GM18861 (cell line): ENCODE measurements around the gene DHRS7C.

Experiments used
- ATAC-seq: cut with Tn5 transposase; IDR thresholded peaks from one replicate; pipeline ENCODE4 v1.9.1; 2021; ENCODE audit not compliant: unreplicated experiment

DHRS7C gene

DNA sequence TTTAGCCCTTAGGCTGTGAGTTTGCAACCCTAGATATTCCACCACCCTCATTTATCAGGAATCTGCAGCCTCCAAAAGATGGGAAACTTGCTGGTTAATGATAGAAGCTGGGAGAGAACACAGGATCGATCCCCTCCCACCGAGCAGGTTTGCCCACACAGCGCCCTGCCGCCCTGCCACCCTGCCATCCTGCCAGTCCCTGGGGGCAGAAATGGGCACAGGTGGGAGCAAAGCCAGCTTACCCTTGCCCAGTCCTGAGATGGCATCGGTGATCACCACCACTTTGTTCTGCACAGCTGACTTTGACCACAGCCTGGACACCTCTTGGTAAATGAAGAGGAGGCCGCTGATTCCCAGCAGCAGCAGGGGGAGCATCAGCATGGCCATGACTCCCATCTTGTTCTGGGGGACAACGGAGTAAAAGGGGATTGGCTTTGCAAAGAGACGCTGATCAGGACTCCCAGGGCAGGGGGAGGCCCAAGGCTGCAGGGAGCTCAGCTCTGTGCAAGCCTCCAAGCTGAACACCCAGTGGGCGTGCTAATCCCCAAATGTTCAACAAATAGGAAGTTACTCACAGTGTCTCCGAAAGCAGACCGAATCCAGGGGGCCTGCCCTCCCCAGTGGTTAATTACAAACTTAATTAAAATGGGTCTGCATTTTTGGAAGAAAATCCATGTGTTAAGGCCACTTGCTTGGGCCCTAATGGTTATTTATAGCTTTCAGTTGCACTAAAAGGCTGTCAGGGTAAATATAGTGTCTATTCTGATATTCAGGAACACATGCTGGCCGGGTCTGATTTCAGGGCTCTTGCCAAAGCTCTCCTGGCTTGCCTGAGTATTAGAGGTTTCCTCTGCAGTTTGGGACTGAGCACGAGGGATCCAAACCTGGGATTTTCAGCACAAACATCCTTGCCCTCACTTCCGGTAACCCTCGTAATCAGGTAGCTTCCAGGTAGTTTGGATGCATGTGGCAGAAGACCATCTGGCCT is at the start of gene DHRS7C:
TSS of gene DHRS7C (minus strand) at position 704 of the 988 bp plus-strand sequence. CDS start at position 396, 308 bp downstream.
- no peak for ATAC-seq

- no peak for ATAC-seq
These were observed 48.0 kb upstream of the DHRS7C start for GRCh38 chr17:9839433-9839832.

DNA sequence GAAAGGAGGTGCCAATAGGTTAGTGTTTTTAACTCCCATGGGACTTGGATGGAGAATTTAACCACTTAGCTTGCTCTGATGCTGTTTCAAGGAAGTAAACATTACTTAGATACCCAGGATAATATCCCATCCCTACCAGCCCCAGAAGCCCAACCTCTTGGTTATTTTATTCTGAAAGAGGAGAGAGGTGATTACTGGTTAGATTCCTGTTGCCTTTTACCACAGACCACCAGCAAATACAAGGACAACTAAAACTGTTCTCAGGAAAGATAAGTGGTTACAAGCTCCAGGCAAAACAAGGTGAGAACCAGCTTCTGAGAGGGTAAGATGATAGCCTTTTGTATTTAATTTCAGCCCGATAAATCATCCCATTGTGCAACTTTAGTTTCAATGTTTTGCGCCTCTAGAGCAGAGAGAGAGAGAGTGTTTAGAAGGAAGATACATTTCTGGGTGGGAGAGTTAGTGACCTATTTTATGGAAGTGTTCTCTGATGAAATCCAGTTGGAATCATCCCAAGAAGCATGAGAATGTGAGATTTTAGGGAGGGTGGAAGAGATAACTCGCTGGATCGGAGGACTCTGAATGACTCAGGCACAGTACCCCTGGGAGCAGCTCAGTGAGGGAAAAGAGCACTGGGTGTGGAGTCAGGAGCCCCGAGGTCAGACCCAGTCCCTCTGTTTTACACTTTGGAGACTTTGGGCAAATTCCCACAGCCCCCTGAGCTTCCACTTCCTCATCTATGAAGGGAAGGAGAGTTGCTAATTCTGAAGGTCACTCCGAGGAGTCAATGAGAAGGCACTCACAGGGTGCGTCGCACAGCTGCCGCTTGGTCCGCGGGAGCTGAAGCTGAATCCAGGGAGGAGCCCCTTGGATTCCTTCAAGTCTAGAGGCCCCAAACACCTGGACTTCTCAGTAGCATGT is 46.4 kb upstream of the DHRS7C start:
- no peak for ATAC-seq

GRCh38 chr17:9833922-9834321 is 42.5 kb upstream of the DHRS7C start:
- no peak for ATAC-seq

- ATAC-seq: no peak
These were observed 39.3 kb upstream of the DHRS7C start for GRCh38 chr17:9830711-9831110.

GRCh38 chr17:9829343-9829742 is 38.0 kb upstream of the DHRS7C start:
- no peak for ATAC-seq

- ATAC-seq: no peak
These were observed 37.2 kb upstream of the DHRS7C start for GRCh38 chr17:9828296-9829295.

DNA sequence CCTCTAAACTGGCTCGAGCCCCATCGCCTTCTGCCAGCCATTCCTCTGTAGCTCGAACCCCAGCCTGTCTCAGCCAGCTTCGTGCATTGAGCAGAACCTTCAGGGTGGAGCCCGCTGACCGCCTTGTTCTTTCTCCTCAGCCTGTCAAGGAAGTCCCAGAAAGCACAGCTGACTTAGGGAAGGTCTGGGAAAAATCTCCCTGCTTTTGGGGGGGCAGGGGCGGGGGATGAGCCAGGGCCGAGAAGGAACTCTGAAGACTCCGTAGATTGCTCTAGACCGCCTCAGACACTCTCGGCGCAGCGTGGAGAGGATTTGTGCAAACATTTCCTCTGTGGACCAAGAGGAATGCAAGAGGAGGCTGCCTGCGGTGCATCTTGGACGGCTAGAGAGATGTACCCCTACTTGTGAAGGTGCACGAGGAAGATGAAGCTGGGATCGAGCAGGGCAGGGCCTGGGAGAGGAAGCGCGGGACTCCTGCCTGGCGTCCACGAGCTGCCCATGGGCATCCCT is 34.3 kb upstream of the DHRS7C start, which contains the start of gene GLP2R:
TSS of gene GLP2R (plus strand) at position 284 of the 510 bp plus-strand sequence. CDS start at position 424, 140 bp downstream.
- ATAC-seq: no peak

GRCh38 chr17:9824797-9825338 is 33.5 kb upstream of the DHRS7C start:
- no peak for ATAC-seq

GRCh38 chr17:9824094-9824493 is 32.7 kb upstream of the DHRS7C start:
- ATAC-seq: no peak

- ATAC-seq: no peak
These were observed 30.5 kb upstream of the DHRS7C start, which contains the start of gene GSG1L2 for GRCh38 chr17:9821921-9822320. Gene GSG1L2 (minus strand): TSS chr17:9822079. CDS start chr17:9822071, 8 bp downstream.

DNA sequence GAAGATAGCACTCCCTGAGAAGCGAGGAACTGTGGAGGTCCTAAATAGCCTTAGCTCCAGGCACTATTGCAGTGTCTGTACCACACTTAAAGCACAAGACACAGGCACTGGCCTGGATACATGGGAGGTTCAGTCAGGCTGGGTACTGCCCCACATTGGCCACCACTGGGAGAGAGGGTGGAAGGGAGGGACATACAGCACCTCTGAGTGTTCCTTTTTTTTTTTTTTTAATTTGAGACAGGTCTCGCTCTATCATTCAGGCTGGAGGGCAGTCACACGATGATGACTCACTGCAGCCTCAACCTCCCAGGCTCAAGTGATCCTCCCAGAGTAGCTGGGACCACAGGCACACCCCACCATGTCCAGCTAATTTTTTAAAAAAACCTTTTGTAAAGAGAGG is 29.1 kb upstream of the DHRS7C start:
- no peak for ATAC-seq

DNA sequence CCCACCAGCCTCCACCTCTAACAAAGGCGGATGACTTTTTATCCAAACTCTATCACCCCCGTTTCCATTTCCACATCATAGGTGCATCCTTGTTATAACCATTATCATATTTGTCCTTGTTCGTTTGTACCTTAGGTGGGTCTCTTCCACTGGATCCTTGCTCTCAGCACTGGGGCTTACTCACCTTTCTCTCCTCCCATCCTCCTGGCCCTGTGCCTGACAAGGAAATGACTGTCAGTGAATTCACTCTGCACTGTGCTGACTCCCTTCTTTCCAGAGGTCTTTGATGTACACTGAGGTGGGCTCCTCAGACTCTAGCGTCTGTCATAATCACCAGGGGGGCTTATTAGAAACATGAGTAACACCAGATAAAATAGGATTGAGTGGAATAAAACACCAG is 27.4 kb upstream of the DHRS7C start:
- no peak for ATAC-seq

DNA sequence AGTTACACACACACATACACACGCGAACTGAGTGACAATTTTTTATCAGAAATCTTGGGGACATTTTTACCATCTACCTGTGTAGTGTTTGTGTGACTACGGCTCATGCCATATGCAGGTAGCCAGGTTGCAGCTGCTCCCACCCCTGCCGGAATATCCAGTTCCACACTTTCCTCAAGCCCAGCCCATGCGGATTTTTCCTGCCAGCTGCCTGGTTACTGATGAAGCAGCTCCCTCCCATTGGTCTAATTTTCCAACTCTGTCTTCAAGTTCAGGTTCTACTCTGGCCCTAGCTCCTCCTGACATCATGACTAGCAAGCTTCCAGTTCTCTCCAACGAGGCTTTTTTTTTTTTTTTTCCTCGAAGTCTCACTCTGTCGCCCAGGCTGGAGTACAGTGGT is 25.7 kb upstream of the DHRS7C start:
- no peak for ATAC-seq

GRCh38 chr17:9816472-9816871 is 25.1 kb upstream of the DHRS7C start:
- no peak for ATAC-seq

GRCh38 chr17:9814337-9814945 is 23.0 kb upstream of the DHRS7C start:
- ATAC-seq: no peak

GRCh38 chr17:9813166-9813565 is 21.8 kb upstream of the DHRS7C start:
- no peak for ATAC-seq

- ATAC-seq: no peak
These were observed 20.1 kb upstream of the DHRS7C start for GRCh38 chr17:9811537-9811936.

DNA sequence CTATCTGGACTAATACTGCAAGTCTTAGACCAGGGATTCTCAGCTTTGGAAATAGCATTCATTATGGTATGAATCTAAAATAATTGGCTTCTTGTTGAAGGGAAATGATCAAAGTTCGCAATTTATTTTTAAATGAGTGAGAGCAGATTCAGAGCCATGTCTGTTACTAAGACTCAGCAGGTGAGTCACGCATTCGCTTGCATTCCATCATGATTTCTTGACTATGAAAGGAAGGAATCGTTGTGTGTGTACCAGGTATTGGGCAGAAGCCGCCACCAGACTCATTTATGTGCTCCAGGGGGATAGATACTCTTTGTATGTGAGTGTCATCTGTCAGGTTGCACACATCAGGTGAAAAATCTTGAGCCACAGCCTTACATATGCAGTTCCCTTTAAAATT is 19.7 kb upstream of the DHRS7C start:
- no peak for ATAC-seq
